NB4 (cell line): Measurements from ENCODE around the gene RESF1.

Source experiments
- CTCF ChIP-seq: IDR thresholded peaks from one replicate; pipeline ENCODE4 v1.5.1; 2012; ENCODE audit warnings: low read depth, low read length
- POLR2A ChIP-seq: IDR thresholded peaks from 2 replicates; pipeline ENCODE4 v1.6.1; 2011; ENCODE audit warnings: mild to moderate bottlenecking; ENCODE audit not compliant: insufficient read length; ENCODE audit errors: extremely low read depth

- TF ChIP-seq CTCF (no peak), POLR2A (no peak)
These were observed 26.6 kb downstream of the RESF1 start for GRCh38 chr12:31985832-31986231.
